WTC11 (cell line): ENCODE data around the gene GCK. TPM values are rescaled to one million over a fixed set of nuclear protein-coding genes. Genes with fewer than 3 reads are reported as not detected.

Source experiments
- ATAC-seq: fragments of 200-7000 bp; cut with Tn5 transposase; 2 replicates; pipeline ENCODE4 v1.10.0; 2021; ENCODE audit warnings: mild to moderate bottlenecking, moderate library complexity
- CTCF ChIA-PET: fragments of 300-600 bp; sonication (Branson Sonifier 250); formaldehyde crosslinking; loops from one replicate; lab custom pipeline; 2021; ENCODE audit warnings: antibody characterized with exemption; lab: Charles Lee
- POLR2A ChIA-PET: fragments of 350-600 bp; sonication (Branson Sonifier 250); formaldehyde crosslinking; loops from one replicate; lab custom pipeline; 2021; ENCODE audit warnings: antibody characterized with exemption; lab: Charles Lee
- DNase-seq: peaks from one replicate; pipeline ENCODE4 v3.0.0; 2021; ENCODE audit warnings: low spot score
- H3K27ac Mint-ChIP-seq: 2 replicates; pipeline ENCODE4 v1.8.0; 2021; ENCODE audit warnings: mixed read lengths
- H3K27me3 Mint-ChIP-seq: 2 replicates; pipeline ENCODE4 v1.8.0; 2021; ENCODE audit warnings: low read depth, mild to moderate bottlenecking, moderate library complexity, mixed read lengths
- H3K36me3 Mint-ChIP-seq: 2 replicates; pipeline ENCODE4 v1.8.0; 2021; ENCODE audit warnings: mixed read lengths
- H3K4me1 Mint-ChIP-seq: 2 replicates; pipeline ENCODE4 v1.8.0; 2022; ENCODE audit warnings: mixed read lengths
- H3K4me3 Mint-ChIP-seq: 2 replicates; pipeline ENCODE4 v1.8.0; 2021; ENCODE audit warnings: mild to moderate bottlenecking, moderate library complexity, mixed read lengths
- H3K9me3 Mint-ChIP-seq: 2 replicates; pipeline ENCODE4 v1.8.0; 2021; ENCODE audit warnings: mixed read lengths
- ARID4B ChIP-seq: sonication (generic); formaldehyde crosslinking; IDR thresholded peaks from 2 replicates; pipeline ENCODE4 v1.8.0; 2023; ENCODE audit warnings: missing genetic modification reagents, mild to moderate bottlenecking, borderline replicate concordance
- CREB1 ChIP-seq: sonication (generic); formaldehyde crosslinking; IDR thresholded peaks from 2 replicates; pipeline ENCODE4 v1.8.0; 2023; ENCODE audit warnings: mild to moderate bottlenecking, missing genetic modification reagents
- E2F5 ChIP-seq: sonication (generic); formaldehyde crosslinking; IDR thresholded peaks from 2 replicates; pipeline ENCODE4 v1.8.1; 2022; ENCODE audit warnings: mild to moderate bottlenecking, moderate library complexity, missing genetic modification reagents
- ELF4 ChIP-seq: sonication (generic); formaldehyde crosslinking; IDR thresholded peaks from 2 replicates; pipeline ENCODE4 v1.8.1; 2022; ENCODE audit warnings: low read depth, mild to moderate bottlenecking, moderate library complexity, missing genetic modification reagents
- ERG ChIP-seq: fragments of 250-450 bp; sonication (Bioruptor Pico); IDR thresholded peaks from 2 replicates; pipeline ENCODE4 v1.8.0; 2021; ENCODE audit warnings: mild to moderate bottlenecking
- FOXK1 ChIP-seq: sonication (generic); formaldehyde crosslinking; IDR thresholded peaks from 2 replicates; pipeline ENCODE4 v1.8.0; 2022; ENCODE audit warnings: mild to moderate bottlenecking, moderate library complexity, missing genetic modification reagents
- FOXP1 ChIP-seq: sonication (generic); formaldehyde crosslinking; IDR thresholded peaks from 2 replicates; pipeline ENCODE4 v1.8.0; 2022; ENCODE audit warnings: missing genetic modification reagents, mild to moderate bottlenecking, moderate library complexity, borderline replicate concordance
- HMGA2 ChIP-seq: fragments of 250-450 bp; sonication (Bioruptor Pico); IDR thresholded peaks from 2 replicates; pipeline ENCODE4 v1.4.0; 2021; ENCODE audit warnings: mild to moderate bottlenecking, moderate library complexity
- HMGXB4 ChIP-seq: sonication (generic); formaldehyde crosslinking; IDR thresholded peaks from 2 replicates; pipeline ENCODE4 v1.8.1; 2023; ENCODE audit warnings: mild to moderate bottlenecking, moderate library complexity, missing genetic modification reagents
- IRF1 ChIP-seq: sonication (generic); formaldehyde crosslinking; IDR thresholded peaks from 2 replicates; pipeline ENCODE4 v1.8.0; 2023; ENCODE audit warnings: missing genetic modification reagents
- JUN ChIP-seq: sonication (generic); formaldehyde crosslinking; IDR thresholded peaks from 2 replicates; pipeline ENCODE4 v1.8.0; 2023; ENCODE audit warnings: mild to moderate bottlenecking, missing genetic modification reagents
- NFE2L1 ChIP-seq: sonication (generic); formaldehyde crosslinking; IDR thresholded peaks from 2 replicates; pipeline ENCODE4 v1.8.1; 2023; ENCODE audit warnings: missing genetic modification reagents
- NFYB ChIP-seq: sonication (generic); formaldehyde crosslinking; conservative IDR thresholded peaks from 2 replicates; pipeline ENCODE4 v1.8.0; 2022; ENCODE audit warnings: low read depth, missing genetic modification reagents
- NR2C2 ChIP-seq: sonication (generic); formaldehyde crosslinking; IDR thresholded peaks from 2 replicates; pipeline ENCODE4 v1.8.0; 2022; ENCODE audit warnings: mild to moderate bottlenecking, missing genetic modification reagents
- OVOL2 ChIP-seq: fragments of 250-450 bp; sonication (Bioruptor Pico); IDR thresholded peaks from 2 replicates; pipeline ENCODE4 v1.9.0; 2021; ENCODE audit warnings: mild to moderate bottlenecking, borderline replicate concordance
- PRRX2 ChIP-seq: fragments of 250-450 bp; sonication (Bioruptor Pico); IDR thresholded peaks from 2 replicates; pipeline ENCODE4 v1.8.0; 2021; ENCODE audit warnings: mild to moderate bottlenecking
- RORB ChIP-seq: fragments of 250-450 bp; sonication (Bioruptor Pico); IDR thresholded peaks from 2 replicates; pipeline ENCODE4 v1.9.0; 2021; ENCODE audit warnings: mild to moderate bottlenecking
- SMAD4 ChIP-seq: sonication (generic); formaldehyde crosslinking; IDR thresholded peaks from 2 replicates; pipeline ENCODE4 v1.8.0; 2022; ENCODE audit warnings: mild to moderate bottlenecking, missing genetic modification reagents
- ZBTB43 ChIP-seq: sonication (generic); formaldehyde crosslinking; IDR thresholded peaks from 2 replicates; pipeline ENCODE4 v1.8.1; 2023; ENCODE audit warnings: mild to moderate bottlenecking, missing genetic modification reagents
- ZNF121 ChIP-seq: sonication (generic); formaldehyde crosslinking; IDR thresholded peaks from 2 replicates; pipeline ENCODE4 v1.8.0; 2023; ENCODE audit warnings: missing genetic modification reagents
- ZNF138 ChIP-seq: sonication (generic); formaldehyde crosslinking; conservative IDR thresholded peaks from 2 replicates; pipeline ENCODE4 v1.8.1; 2022; ENCODE audit warnings: mild to moderate bottlenecking, moderate library complexity, missing genetic modification reagents
- ZNF219 ChIP-seq: sonication (generic); formaldehyde crosslinking; IDR thresholded peaks from 2 replicates; pipeline ENCODE4 v1.8.0; 2023; ENCODE audit warnings: missing genetic modification reagents, mild to moderate bottlenecking, borderline replicate concordance
- ZNF281 ChIP-seq: sonication (generic); formaldehyde crosslinking; IDR thresholded peaks from 2 replicates; pipeline ENCODE4 v1.8.0; 2023; ENCODE audit warnings: mild to moderate bottlenecking, missing genetic modification reagents
- ZNF317 ChIP-seq: sonication (generic); formaldehyde crosslinking; IDR thresholded peaks from 2 replicates; pipeline ENCODE4 v1.8.1; 2023; ENCODE audit warnings: low read depth, mild to moderate bottlenecking, moderate library complexity, missing genetic modification reagents, borderline replicate concordance
- total RNA-seq: library from RNA; stranded (reverse); gene quantifications from 3 replicates; pipeline ENCODE4 v1.2.3, GENCODE V29; 2021

Gene GCK
- total RNA-seq, 1 experiment from 2014 or later, result 3.3 TPM

- Mint-ChIP-seq H3K36me3 (peaks cover 13% of the 10 kb centered on the region), H3K4me1 (peaks cover 14% of the 10 kb centered on the region), H3K4me3 (peak within 1 kb of the TSS; percentile 85), H3K27me3 (peaks cover 23% of the 10 kb centered on the region), H3K9me3 (peaks cover 3% of the 10 kb centered on the region; the same call in 1 of the 2 replicates), H3K27ac (no peak within 1 kb of the TSS)
- DNase-seq, result peak; percentile 94
- ChIA-PET POLR2A (interaction anchor here (0.6 kb wide), 1 partner anchor 13 kb away, joined by 3 read pairs; no protein-coding TSS in a partner anchor), CTCF (interaction anchor here (0.7 to 2.3 kb wide), 10 partner anchors 12 to 156 kb away, joined by 3 to 13 read pairs (median 4); partner anchors contain the start of genes DBNL, GCK and POLD2)
- peak; percentile 96 for ATAC-seq
- no peak for TF ChIP-seq ERG (CRISPR knock-in tag)
- no peak for TF ChIP-seq PRRX2 (CRISPR knock-in tag)
- peak; percentile 63; the same call in 1 of the 2 replicates for TF ChIP-seq HMGXB4 (CRISPR knock-in tag)
- TF ChIP-seq NR2C2 (CRISPR knock-in tag), result peak; percentile 92
- no peak for TF ChIP-seq ZBTB43
- peak; percentile 74; the same call in 1 of the 2 replicates for TF ChIP-seq ARID4B (CRISPR knock-in tag)
- no peak for TF ChIP-seq OVOL2 (CRISPR knock-in tag)
- TF ChIP-seq NFE2L1 (CRISPR knock-in tag), result no peak
- peak; percentile 67; the same call in 1 of the 2 replicates for TF ChIP-seq FOXP1
- no peak for TF ChIP-seq ZNF219
- no peak for TF ChIP-seq ZNF281 (CRISPR knock-in tag)
- no peak for TF ChIP-seq ZNF138 (CRISPR knock-in tag)
- no peak for TF ChIP-seq CREB1
- no peak for TF ChIP-seq ZNF317 (CRISPR knock-in tag)
- TF ChIP-seq FOXK1, result peak; percentile 78
- no peak for TF ChIP-seq HMGA2 (CRISPR knock-in tag)
- no peak for TF ChIP-seq RORB (CRISPR knock-in tag)
- no peak for TF ChIP-seq IRF1
- no peak for TF ChIP-seq SMAD4 (CRISPR knock-in tag)
- TF ChIP-seq JUN (CRISPR knock-in tag), result no peak
- no peak for TF ChIP-seq E2F5 (CRISPR knock-in tag)
- no peak for TF ChIP-seq ZNF121 (CRISPR knock-in tag)
- TF ChIP-seq NFYB (CRISPR knock-in tag), result no peak
- TF ChIP-seq ELF4 (CRISPR knock-in tag), result no peak
Measured at GRCh38 chr7:44200699-44201461, 11.6 kb upstream of the GCK start, which contains the start of gene YKT6. TSS of gene YKT6 (plus strand) at chr7:44200978. CDS start at chr7:44201136, 158 bp downstream.
